Smooth muscle cell (in vitro differentiated cells): ENCODE results near the gene FIGNL2. TPM values are rescaled to one million over a fixed set of nuclear protein-coding genes. Genes with fewer than 3 reads are reported as not detected.

Source experiments
- DNase-seq: peaks from one replicate; lab custom pipeline; 2025; ENCODE audit not compliant: unreplicated experiment; lab: John Stamatoyannopoulos, UW
- H2AFZ ChIP-seq: fragments of 200-600 bp; sonication (generic); 2 replicates; pipeline ENCODE4 v1.6.0; 2016; ENCODE audit warnings: antibody characterized with exemption, low read depth, mild to moderate bottlenecking
- H3F3A ChIP-seq: fragments of 200-600 bp; sonication (generic); 2 replicates; pipeline ENCODE4 v1.6.0; 2017; ENCODE audit warnings: antibody characterized with exemption, low read depth
- H3K27ac ChIP-seq: fragments of 200-600 bp; sonication (generic); 2 replicates; pipeline ENCODE4 v1.5.1; 2016; ENCODE audit warnings: low read depth, mild to moderate bottlenecking
- H3K27me3 ChIP-seq: fragments of 200-600 bp; sonication (generic); 2 replicates; pipeline ENCODE4 v1.6.1; 2016; ENCODE audit warnings: low read depth, mild to moderate bottlenecking
- H3K36me3 ChIP-seq: fragments of 200-600 bp; sonication (generic); 2 replicates; pipeline ENCODE4 v1.5.1; 2016; ENCODE audit warnings: low read depth
- H3K4me1 ChIP-seq: fragments of 200-600 bp; sonication (generic); 2 replicates; pipeline ENCODE4 v1.5.1; 2016; ENCODE audit warnings: low read depth
- H3K4me2 ChIP-seq: fragments of 200-600 bp; sonication (generic); 2 replicates; pipeline ENCODE4 v1.6.0; 2016; ENCODE audit warnings: mild to moderate bottlenecking
- H3K4me3 ChIP-seq: fragments of 200-600 bp; sonication (generic); 2 replicates; pipeline ENCODE4 v1.5.1; 2016; ENCODE audit warnings: mild to moderate bottlenecking
- H3K79me2 ChIP-seq: fragments of 200-600 bp; sonication (generic); 2 replicates; pipeline ENCODE4 v1.6.0; 2016; ENCODE audit warnings: low read depth, mild to moderate bottlenecking
- H3K9ac ChIP-seq: fragments of 200-600 bp; sonication (generic); 2 replicates; pipeline ENCODE4 v1.6.0; 2016; ENCODE audit warnings: low read depth
- H3K9me3 ChIP-seq: fragments of 200-600 bp; sonication (generic); replicated peaks from 2 replicates; pipeline ENCODE4 v1.5.1; 2016; ENCODE audit warnings: low read depth
- H4K20me1 ChIP-seq: fragments of 200-600 bp; sonication (generic); 2 replicates; pipeline ENCODE4 v1.6.0; 2016; ENCODE audit warnings: low read depth
- CTCF ChIP-seq: fragments of 200-600 bp; sonication (generic); IDR thresholded peaks from 2 replicates; pipeline ENCODE4 v1.5.1; 2017; ENCODE audit warnings: borderline replicate concordance, mild to moderate bottlenecking, antibody characterized with exemption; ENCODE audit not compliant: insufficient read depth, poor library complexity, severe bottlenecking
- WGBS: methylation state at CpG from one replicate; pipeline ENCODE4 v1.1.7; 2016; ENCODE audit warnings: low lambda C conversion rate; 5-methylcytosine and 5-hydroxymethylcytosine counted together
- polyA plus RNA-seq: library from polyadenylated mRNA; unstranded; fragments of >200 nt; fragmentation: Nextera tagmentation; extraction: Ambion mirVana; gene quantifications from 2 replicates; pipeline ENCODE4 v1.2.1, GENCODE V29; 2016
- total RNA-seq: library from RNA; depleted of rRNA; stranded (reverse); fragments of >200 nt; gene quantifications from 2 replicates; pipeline ENCODE4 v1.2.3, GENCODE V29; 2014

The FIGNL2 gene
- total and polyA plus RNA-seq, 2 experiments from 2014 or later: 1.1 to 2.7 TPM

GRCh38 chr12:51819736-51820525, 28.6 kb downstream of the FIGNL2 start:
- peak overlapping the region; percentile 64 for H3K4me3 ChIP-seq
- no peak for TF ChIP-seq CTCF
- H4K20me1 ChIP-seq: peaks cover 20% of the 10 kb centered on the region
- H3K4me2 ChIP-seq: peak overlapping the region; percentile 90
- no peaks in the 10 kb centered on the region for H3K36me3 ChIP-seq
- no peaks in the 10 kb centered on the region for H3K9me3 ChIP-seq
- no peak overlapping the region for H3K27ac ChIP-seq
- no peak overlapping the region for H2AFZ ChIP-seq
- H3K27me3 ChIP-seq: no peaks in the 10 kb centered on the region
- WGBS: 36% methylated on average over 30 of the region's 32 CpGs
- H3K9ac ChIP-seq: no peak overlapping the region
- H3F3A ChIP-seq: peaks cover 9% of the 10 kb centered on the region
- no peaks in the 10 kb centered on the region for H3K79me2 ChIP-seq
- H3K4me1 ChIP-seq: peaks cover 16% of the 10 kb centered on the region
- DNase-seq: no peak

GRCh38 chr12:51818566-51819300, 29.8 kb downstream of the FIGNL2 start:
- no peak overlapping the region for H2AFZ ChIP-seq
- H3K36me3 ChIP-seq: no peaks in the 10 kb centered on the region
- H3K4me2 ChIP-seq: peak overlapping the region; percentile 90
- no peak overlapping the region for H3K9ac ChIP-seq
- peaks cover 9% of the 10 kb centered on the region for H3F3A ChIP-seq
- no peak for DNase-seq
- no peak overlapping the region for H3K27ac ChIP-seq
- 63% methylated on average over 4 of the region's 4 CpGs for WGBS
- no peak for TF ChIP-seq CTCF
- H3K79me2 ChIP-seq: no peaks in the 10 kb centered on the region
- no peak overlapping the region for H3K4me3 ChIP-seq
- H3K27me3 ChIP-seq: no peaks in the 10 kb centered on the region
- peaks cover 13% of the 10 kb centered on the region for H4K20me1 ChIP-seq
- H3K4me1 ChIP-seq: peaks cover 17% of the 10 kb centered on the region
- H3K9me3 ChIP-seq: no peaks in the 10 kb centered on the region

GRCh38 chr12:51818086-51818485, 30.4 kb downstream of the FIGNL2 start:
- DNase-seq: no peak
- Histone ChIP-seq H3K36me3 (no peaks in the 10 kb centered on the region), H3K9me3 (no peaks in the 10 kb centered on the region), H4K20me1 (peaks cover 7% of the 10 kb centered on the region), H3K4me2 (no peak overlapping the region), H3K9ac (no peak overlapping the region), H3K4me1 (peaks cover 17% of the 10 kb centered on the region), H3K79me2 (no peaks in the 10 kb centered on the region), H3F3A (peaks cover 3% of the 10 kb centered on the region), H3K4me3 (no peak overlapping the region), H3K27ac (no peak overlapping the region), H3K27me3 (no peaks in the 10 kb centered on the region), H2AFZ (no peak overlapping the region)
- WGBS: 79% methylated on average over 1 of the region's 5 CpGs
- TF ChIP-seq CTCF: no peak
